ENCODE data around the gene SDHB. TPM values are rescaled to one million over a fixed set of nuclear protein-coding genes. Genes with fewer than 3 reads are reported as not detected.

SDHB gene
- total RNA-seq, 1 experiment from 2014 or later: 159 TPM

DNA sequence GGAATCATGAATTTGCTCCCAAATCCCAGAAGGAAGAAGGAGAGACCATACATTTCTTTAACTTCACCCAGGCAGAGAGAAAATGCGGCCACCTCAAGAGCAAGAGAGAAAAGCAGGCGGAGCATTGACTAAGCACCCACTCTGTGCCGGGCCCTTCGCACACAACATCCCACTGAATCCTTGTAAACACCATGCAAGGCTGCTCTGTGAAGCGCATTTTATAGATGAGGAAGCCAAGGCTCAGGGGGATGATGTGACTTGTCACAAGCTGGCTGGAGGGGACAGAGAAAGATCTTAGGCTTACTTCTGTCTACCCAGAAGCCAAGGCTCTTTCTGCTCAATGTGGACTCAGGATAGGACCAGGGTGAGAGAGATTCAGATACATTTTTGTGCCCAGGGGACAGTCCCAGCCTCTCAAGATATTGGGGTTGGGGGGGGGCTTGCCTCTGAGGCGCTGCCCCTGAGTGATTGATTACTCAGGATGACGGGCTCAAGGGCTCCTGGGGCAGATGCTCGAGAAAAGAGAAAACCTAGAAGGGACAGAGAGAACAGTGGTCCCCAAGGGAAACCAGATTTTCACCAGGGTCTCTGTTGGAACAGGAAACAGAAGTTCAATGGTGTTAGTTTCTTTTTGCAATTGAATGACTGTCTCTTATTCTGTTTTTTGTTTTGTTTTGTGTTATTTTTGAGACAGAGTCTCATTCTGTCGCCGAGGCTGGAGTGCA lies 45.9 kb upstream of the SDHB start:
- Histone ChIP-seq H3K9me3 (ENCODE audit: control insufficient read depth in 1 of 2, insufficient read depth in 1 of 2, low read depth in 1 of 2, low read length in 2 of 2) (no peaks in the 10 kb centered on the region), H3K9me2 (ENCODE audit: insufficient read depth) (no peaks in the 10 kb centered on the region), H3K4me2 (ENCODE audit: low read length) (no peak overlapping the region), H4K20me1 (ENCODE audit: insufficient read depth) (no peaks in the 10 kb centered on the region), H3K4me3 (replicated peaks in 1 of 2; ENCODE audit: low read depth in 1 of 2, low read length in 2 of 2) (no peak overlapping the region), H3K79me2 (ENCODE audit: insufficient read depth, low read length) (no peaks in the 10 kb centered on the region), H3K36me3 (ENCODE audit: control insufficient read depth in 1 of 2, insufficient read depth in 2 of 2, low read length in 2 of 2) (no peaks in the 10 kb centered on the region), H2AFZ (ENCODE audit: low read depth, low read length, poor library complexity, severe bottlenecking) (no peak overlapping the region), H3K27me3 (ENCODE audit: insufficient read depth, low read length) (no peaks in the 10 kb centered on the region), H3K9ac (ENCODE audit: low read length) (no peak overlapping the region), H3K27ac (ENCODE audit: low read depth, low read length) (no peak overlapping the region), H3K4me1 (ENCODE audit: control insufficient read depth in 1 of 2, insufficient read depth in 2 of 2, low read length in 2 of 2) (peaks cover 0 to 5% of the 10 kb centered on the region in 2 experiments; a peak in 1 of 4 replicates)
- ChIA-PET CTCF (interaction anchor here (1.1 kb wide), 1 partner anchor 25 kb away, joined by 3 read pairs; no protein-coding TSS in a partner anchor), RAD21 (ENCODE audit: low non-redundant PET in 1 of 2, low total read pairs in 2 of 2, uncharacterized antibody in 2 of 2, unreplicated experiment in 2 of 2) (no interaction called here), POLR2A (no interaction called here)
- no peak for TF ChIP-seq TCF7L2 (IDR thresholded peaks at IDR 0.05; ENCODE audit: borderline replicate concordance, extremely low read depth, insufficient read depth, insufficient read length)
- TF ChIP-seq EZH2 (IDR thresholded peaks at IDR 0.05): no peak
- TF ChIP-seq, protein P1, sequence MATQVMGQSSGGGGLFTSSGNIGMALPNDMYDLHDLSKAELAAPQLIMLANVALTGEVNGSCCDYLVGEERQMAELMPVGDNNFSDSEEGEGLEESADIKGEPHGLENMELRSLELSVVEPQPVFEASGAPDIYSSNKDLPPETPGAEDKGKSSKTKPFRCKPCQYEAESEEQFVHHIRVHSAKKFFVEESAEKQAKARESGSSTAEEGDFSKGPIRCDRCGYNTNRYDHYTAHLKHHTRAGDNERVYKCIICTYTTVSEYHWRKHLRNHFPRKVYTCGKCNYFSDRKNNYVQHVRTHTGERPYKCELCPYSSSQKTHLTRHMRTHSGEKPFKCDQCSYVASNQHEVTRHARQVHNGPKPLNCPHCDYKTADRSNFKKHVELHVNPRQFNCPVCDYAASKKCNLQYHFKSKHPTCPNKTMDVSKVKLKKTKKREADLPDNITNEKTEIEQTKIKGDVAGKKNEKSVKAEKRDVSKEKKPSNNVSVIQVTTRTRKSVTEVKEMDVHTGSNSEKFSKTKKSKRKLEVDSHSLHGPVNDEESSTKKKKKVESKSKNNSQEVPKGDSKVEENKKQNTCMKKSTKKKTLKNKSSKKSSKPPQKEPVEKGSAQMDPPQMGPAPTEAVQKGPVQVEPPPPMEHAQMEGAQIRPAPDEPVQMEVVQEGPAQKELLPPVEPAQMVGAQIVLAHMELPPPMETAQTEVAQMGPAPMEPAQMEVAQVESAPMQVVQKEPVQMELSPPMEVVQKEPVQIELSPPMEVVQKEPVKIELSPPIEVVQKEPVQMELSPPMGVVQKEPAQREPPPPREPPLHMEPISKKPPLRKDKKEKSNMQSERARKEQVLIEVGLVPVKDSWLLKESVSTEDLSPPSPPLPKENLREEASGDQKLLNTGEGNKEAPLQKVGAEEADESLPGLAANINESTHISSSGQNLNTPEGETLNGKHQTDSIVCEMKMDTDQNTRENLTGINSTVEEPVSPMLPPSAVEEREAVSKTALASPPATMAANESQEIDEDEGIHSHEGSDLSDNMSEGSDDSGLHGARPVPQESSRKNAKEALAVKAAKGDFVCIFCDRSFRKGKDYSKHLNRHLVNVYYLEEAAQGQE (IDR thresholded peaks at IDR 0.05; ENCODE audit: low read depth): no peak
- no peak for TF ChIP-seq SRF (IDR thresholded peaks at IDR 0.05; ENCODE audit: low read depth)
- TF ChIP-seq ELF1 (IDR thresholded peaks at IDR 0.05; ENCODE audit: borderline replicate concordance, low read depth): no peak
- no peak for TF ChIP-seq SP1 (IDR thresholded peaks at IDR 0.05; ENCODE audit: low read depth)
- no peak for TF ChIP-seq EZH2phosphoT487 (IDR thresholded peaks at IDR 0.05; ENCODE audit: borderline replicate concordance)
- TF ChIP-seq, protein P2, sequence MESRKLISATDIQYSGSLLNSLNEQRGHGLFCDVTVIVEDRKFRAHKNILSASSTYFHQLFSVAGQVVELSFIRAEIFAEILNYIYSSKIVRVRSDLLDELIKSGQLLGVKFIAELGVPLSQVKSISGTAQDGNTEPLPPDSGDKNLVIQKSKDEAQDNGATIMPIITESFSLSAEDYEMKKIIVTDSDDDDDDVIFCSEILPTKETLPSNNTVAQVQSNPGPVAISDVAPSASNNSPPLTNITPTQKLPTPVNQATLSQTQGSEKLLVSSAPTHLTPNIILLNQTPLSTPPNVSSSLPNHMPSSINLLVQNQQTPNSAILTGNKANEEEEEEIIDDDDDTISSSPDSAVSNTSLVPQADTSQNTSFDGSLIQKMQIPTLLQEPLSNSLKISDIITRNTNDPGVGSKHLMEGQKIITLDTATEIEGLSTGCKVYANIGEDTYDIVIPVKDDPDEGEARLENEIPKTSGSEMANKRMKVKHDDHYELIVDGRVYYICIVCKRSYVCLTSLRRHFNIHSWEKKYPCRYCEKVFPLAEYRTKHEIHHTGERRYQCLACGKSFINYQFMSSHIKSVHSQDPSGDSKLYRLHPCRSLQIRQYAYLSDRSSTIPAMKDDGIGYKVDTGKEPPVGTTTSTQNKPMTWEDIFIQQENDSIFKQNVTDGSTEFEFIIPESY (IDR thresholded peaks at IDR 0.05; ENCODE audit: extremely low read depth, insufficient replicate concordance, low read length): no peak
- TF ChIP-seq YY1 (IDR thresholded peaks at IDR 0.05; ENCODE audit: extremely low read depth, insufficient replicate concordance, low read depth, low read length): no peak
- no peak for ATAC-seq
- intact Hi-C loops (cut with micrococcal nuclease): no loop called here
- BruUV-seq (replicated peaks): no TSS peak
- no peak for DNase-seq (ENCODE audit: low read depth, low spot score)
